Ovary (tissue), 3 donors: ENCODE results near the gene STOML2.

Experiments
- EP300 ChIP-seq: sonication (generic); formaldehyde crosslinking; IDR thresholded peaks from one replicate; pipeline ENCODE4 v1.6.1; 2017; ENCODE audit warnings: antibody characterized with exemption
- TF ChIP-seq, protein P1 (sequence below), 3 donors: fragments of 450-650 bp in 2 of 3; fragments of 200-600 bp in 1 of 3; IDR thresholded peaks; one replicate each; pipeline versions ENCODE4 v1.5.1 to v1.8.0; 2016 to 2022; ENCODE audit warnings: antibody characterized with exemption in 3 of 3, mild to moderate bottlenecking in 1 of 3
- donor health status: DM: no; HTN: no; CAD: no.

DNA sequence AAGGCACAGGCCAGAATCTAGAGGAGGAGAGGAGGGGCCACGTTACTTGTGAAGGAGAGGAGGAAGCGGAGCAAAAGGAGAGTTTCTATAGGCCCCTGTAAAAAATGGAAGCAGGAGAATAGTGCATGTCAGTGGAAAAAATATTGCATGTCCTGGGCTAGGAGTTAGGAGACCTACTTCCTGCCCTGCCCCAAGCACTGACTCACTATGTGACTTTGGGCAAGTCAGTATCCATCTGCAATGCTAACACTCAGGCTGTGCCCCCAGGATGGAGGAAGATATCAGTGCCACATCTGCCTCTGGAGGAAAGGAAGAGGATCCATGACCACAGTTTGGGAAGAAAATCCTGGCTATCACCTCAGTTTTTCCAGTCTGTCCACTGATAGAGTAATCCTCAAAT is 13.5 kb downstream of the STOML2 start:
- TF ChIP-seq, protein P1, sequence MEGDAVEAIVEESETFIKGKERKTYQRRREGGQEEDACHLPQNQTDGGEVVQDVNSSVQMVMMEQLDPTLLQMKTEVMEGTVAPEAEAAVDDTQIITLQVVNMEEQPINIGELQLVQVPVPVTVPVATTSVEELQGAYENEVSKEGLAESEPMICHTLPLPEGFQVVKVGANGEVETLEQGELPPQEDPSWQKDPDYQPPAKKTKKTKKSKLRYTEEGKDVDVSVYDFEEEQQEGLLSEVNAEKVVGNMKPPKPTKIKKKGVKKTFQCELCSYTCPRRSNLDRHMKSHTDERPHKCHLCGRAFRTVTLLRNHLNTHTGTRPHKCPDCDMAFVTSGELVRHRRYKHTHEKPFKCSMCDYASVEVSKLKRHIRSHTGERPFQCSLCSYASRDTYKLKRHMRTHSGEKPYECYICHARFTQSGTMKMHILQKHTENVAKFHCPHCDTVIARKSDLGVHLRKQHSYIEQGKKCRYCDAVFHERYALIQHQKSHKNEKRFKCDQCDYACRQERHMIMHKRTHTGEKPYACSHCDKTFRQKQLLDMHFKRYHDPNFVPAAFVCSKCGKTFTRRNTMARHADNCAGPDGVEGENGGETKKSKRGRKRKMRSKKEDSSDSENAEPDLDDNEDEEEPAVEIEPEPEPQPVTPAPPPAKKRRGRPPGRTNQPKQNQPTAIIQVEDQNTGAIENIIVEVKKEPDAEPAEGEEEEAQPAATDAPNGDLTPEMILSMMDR (IDR thresholded peaks at IDR 0.05), result no peak
- TF ChIP-seq EP300, result no peak
